Ovary (tissue), 9 donors: ENCODE results near the gene NLN. TPM values are rescaled to one million over a fixed set of nuclear protein-coding genes. Genes with fewer than 3 reads are reported as not detected.
"Not testable (repeated sequence)": the region's sequence is repeated elsewhere in the genome, so short reads cannot be mapped to it uniquely, and the experiment has no call there.

Experiments
- DNase-seq, 5 donors: peaks; one replicate each; pipeline ENCODE4 v3.0.0-alpha.2; 2019 to 2020
- H3K27ac ChIP-seq, 2 donors: fragments of 200-600 bp; one replicate each; pipeline versions ENCODE4 v1.5.1 to v1.8.0; 2019 to 2022
- H3K27me3 ChIP-seq: fragments of 200-600 bp; one replicate; pipeline ENCODE4 v1.8.0; 2022
- H3K36me3 ChIP-seq: fragments of 200-600 bp; sonication (generic); one replicate; pipeline ENCODE4 v1.5.1; 2019
- H3K4me1 ChIP-seq: one replicate; pipeline ENCODE4 v1.8.1; 2013; ENCODE audit warnings: mild to moderate bottlenecking, moderate library complexity; ENCODE audit not compliant: insufficient read depth
- H3K4me3 ChIP-seq: fragments of 200-600 bp; sonication (generic); one replicate; pipeline ENCODE4 v1.5.1; 2017
- H3K9me3 ChIP-seq, 2 donors: fragments of 200-600 bp in 1 of 2; sonication (generic) in 1 of 2; one replicate each; pipeline versions ENCODE4 v1.5.1 to v1.8.1; 2013 to 2019; ENCODE audit warnings: mild to moderate bottlenecking in 1 of 2, moderate library complexity in 1 of 2
- CTCF ChIP-seq, 3 donors: fragments of 450-650 bp in 2 of 3; fragments of 200-600 bp in 1 of 3; IDR thresholded peaks; one replicate each; pipeline versions ENCODE4 v1.5.1 to v1.8.0; 2016 to 2022; ENCODE audit warnings: antibody characterized with exemption in 3 of 3, mild to moderate bottlenecking in 1 of 3
- EP300 ChIP-seq: sonication (generic); formaldehyde crosslinking; IDR thresholded peaks from one replicate; pipeline ENCODE4 v1.6.1; 2017; ENCODE audit warnings: antibody characterized with exemption
- POLR2A ChIP-seq: fragments of 450-650 bp; IDR thresholded peaks from one replicate; pipeline ENCODE4 v1.6.1; 2017; ENCODE audit warnings: antibody characterized with exemption, mild to moderate bottlenecking, moderate library complexity
- WGBS, 3 donors: extraction: QIAGEN DNeasy Blood & Tissue Kit in 1 of 3; methylation state at CpG; one replicate each; pipeline versions ENCODE4 v1.1.5 to v1.1.7; 2013 to 2017; 5-methylcytosine and 5-hydroxymethylcytosine counted together
- intact Hi-C, 4 donors: fragments of 100-400 bp; cut with DNase I; formaldehyde crosslinking; loops; one replicate each; pipeline versions ENCODE4 v1.11.0 to v1.15.1; 2022 to 2023
- polyA plus RNA-seq, 2 donors: library from polyadenylated mRNA; stranded (reverse); fragments of 200-250 nt in 1 of 2; fragments of 350-450 nt in 1 of 2; fragmentation: Illumina TruSeq in 1 of 2; extraction: RNeasy Lipid Tissue Mini Kit (QIAGEN cat#74804) in 1 of 2; gene quantifications; one replicate each; pipeline ENCODE4 v1.2.3, GENCODE V29; 2013 to 2014
- total RNA-seq, 7 donors: library from RNA; depleted of rRNA in 2 of 7; stranded (reverse); fragments of >200 nt in 2 of 7; fragmentation: NEBNext Ultra II Directional in 3 of 7; extraction: Animal tissue kit (Norgen Biotek cat#: 25700) in 3 of 7; gene quantifications; one replicate each; pipeline versions ENCODE4 v1.1.0 to v1.2.4, GENCODE V29; 2016 to 2023
- donor health status: DM: no; HTN: no; CAD: no; lungs with moderate emphysema.
- donor health status: DM: no; HTN: no; CAD: no.
- donor health status: Bipolar disorder and iron deficiency.
- donor health status: DM: yes; HTN: yes; CAD: no.
- donor health status: DM: no; HTN: no; CAD: no.
- donor health status: DM: yes; HTN: yes; CAD: no.

The NLN gene
- total and polyA plus RNA-seq, 9 donors = 2.3 to 16.3 (median 8.2) TPM

GRCh38 chr5:65802080-65802479 lies 80.1 kb downstream of the NLN start:
- no peaks in the 10 kb centered on the region for H3K36me3 ChIP-seq
- H3K4me1 ChIP-seq = no peaks in the 10 kb centered on the region
- H3K27me3 ChIP-seq = no peaks in the 10 kb centered on the region
- DNase-seq = no peak
- no peak overlapping the region for H3K27ac ChIP-seq
- H3K4me3 ChIP-seq = no peak overlapping the region
- no peak for TF ChIP-seq POLR2A
- no peak for TF ChIP-seq CTCF (IDR thresholded peaks at IDR 0.05)
- no peak for TF ChIP-seq EP300
- 95 to 98% (median 98%) methylated on average over 7 of the region's 7 CpGs for WGBS, 3 donors
- intact Hi-C loops = no loop called here
- H3K9me3 ChIP-seq = no peaks in the 10 kb centered on the region

- Histone ChIP-seq H3K4me3 (no peak overlapping the region), H3K27ac (no peak overlapping the region), H3K36me3 (no peaks in the 10 kb centered on the region), H3K27me3 (no peaks in the 10 kb centered on the region), H3K4me1 (no peaks in the 10 kb centered on the region), H3K9me3 (no peaks in the 10 kb centered on the region)
- WGBS, 3 donors = 85 to 99% (median 97%) methylated on average over 4 of the region's 4 CpGs
- DNase-seq = no peak
- intact Hi-C loops = no loop called here
- TF ChIP-seq POLR2A = no peak
- no peak for TF ChIP-seq EP300
- TF ChIP-seq CTCF (IDR thresholded peaks at IDR 0.05) = no peak
Measured at GRCh38 chr5:65802820-65803219, 80.8 kb downstream of the NLN start.

DNA sequence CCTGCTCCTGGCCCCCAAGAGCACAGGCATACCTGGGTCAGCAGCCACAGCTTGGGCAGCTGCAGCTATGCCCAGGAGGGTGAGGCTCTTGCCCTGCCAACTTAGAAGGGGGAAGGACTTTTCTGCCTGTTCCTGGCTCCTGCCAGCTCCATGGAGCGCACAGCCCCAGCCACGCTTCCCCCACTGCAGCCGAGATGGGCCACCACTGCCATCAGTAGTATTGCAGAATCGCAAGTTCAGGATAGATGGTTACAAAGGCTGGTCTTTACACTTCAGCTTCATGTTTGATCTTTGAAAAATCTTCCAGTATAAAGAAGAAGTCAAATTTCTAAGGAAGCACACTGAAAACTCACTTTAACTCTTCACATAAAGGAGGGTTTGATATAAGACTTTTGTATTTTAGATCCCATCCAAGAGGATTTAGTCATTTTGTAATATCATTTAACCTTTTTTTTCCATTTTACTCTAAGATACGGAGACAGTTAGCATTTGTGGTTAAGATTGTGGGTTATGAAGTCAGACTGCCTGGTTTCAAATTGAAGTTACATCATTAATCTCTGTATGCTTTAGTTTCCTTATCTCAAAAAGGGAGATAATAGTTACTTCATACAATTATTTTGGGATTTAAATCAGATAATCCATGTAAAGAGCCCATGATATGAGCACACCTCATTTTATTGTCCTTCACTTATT lies 81.8 kb downstream of the NLN start:
- H3K9me3 ChIP-seq = no peaks in the 10 kb centered on the region
- peaks cover 1% of the 10 kb centered on the region for H3K4me1 ChIP-seq
- H3K4me3 ChIP-seq = no peak overlapping the region
- no peaks in the 10 kb centered on the region for H3K27me3 ChIP-seq
- no peaks in the 10 kb centered on the region for H3K36me3 ChIP-seq
- H3K27ac ChIP-seq = no peak overlapping the region
- 89 to 94% (median 93%) methylated on average over 5 of the region's 5 CpGs for WGBS, 3 donors
- intact Hi-C loops = no loop called here
- no peak for DNase-seq
- no peak for TF ChIP-seq EP300
- no peak for TF ChIP-seq CTCF (IDR thresholded peaks at IDR 0.05)
- no peak for TF ChIP-seq POLR2A

DNA sequence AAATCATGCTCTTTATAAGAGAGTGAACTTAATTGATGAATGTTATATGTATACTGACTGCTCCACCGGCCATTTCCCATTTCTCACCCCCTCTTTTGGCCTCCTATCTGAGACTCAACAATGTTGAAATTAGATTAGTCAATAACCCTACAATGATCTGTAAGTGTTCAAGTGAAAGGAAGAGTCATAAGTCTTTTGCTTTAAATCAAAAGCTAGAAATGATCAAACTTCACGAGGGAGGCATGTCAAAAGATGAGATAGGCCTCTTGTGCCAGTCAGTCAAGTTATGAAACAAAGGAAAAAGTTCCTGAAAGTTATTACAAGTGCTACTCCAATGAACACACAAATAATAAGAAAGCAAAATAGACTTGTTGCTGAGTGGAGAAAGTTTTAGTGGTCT lies 83.1 kb downstream of the NLN start:
- TF ChIP-seq EP300 (no peak), CTCF (IDR thresholded peaks at IDR 0.05) (no peak), POLR2A (no peak)
- Histone ChIP-seq H3K4me1 (peaks cover 1% of the 10 kb centered on the region), H3K27me3 (no peaks in the 10 kb centered on the region), H3K9me3 (no peaks in the 10 kb centered on the region), H3K4me3 (no peak overlapping the region), H3K27ac (no peak overlapping the region), H3K36me3 (no peaks in the 10 kb centered on the region)
- DNase-seq = no peak
- 87 to 95% (median 92%) methylated on average over 2 of the region's 2 CpGs for WGBS, 3 donors
- intact Hi-C loops = no loop called here

- H3K36me3 ChIP-seq, H3K27me3 ChIP-seq, intact Hi-C loops, H3K4me1 ChIP-seq, DNase-seq, H3K9me3 ChIP-seq, H3K4me3 ChIP-seq: not testable (repeated sequence)
- WGBS, 3 donors = 94 to 99% (median 98%) methylated on average over 5 of the region's 5 CpGs
- peak overlapping the region in 1 of 2 donors; percentile 57 for H3K27ac ChIP-seq
Measured at GRCh38 chr5:65807494-65807893, 85.5 kb downstream of the NLN start.
